Measurements from ENCODE around the gene GUCA2A.

GUCA2A gene

DNA sequence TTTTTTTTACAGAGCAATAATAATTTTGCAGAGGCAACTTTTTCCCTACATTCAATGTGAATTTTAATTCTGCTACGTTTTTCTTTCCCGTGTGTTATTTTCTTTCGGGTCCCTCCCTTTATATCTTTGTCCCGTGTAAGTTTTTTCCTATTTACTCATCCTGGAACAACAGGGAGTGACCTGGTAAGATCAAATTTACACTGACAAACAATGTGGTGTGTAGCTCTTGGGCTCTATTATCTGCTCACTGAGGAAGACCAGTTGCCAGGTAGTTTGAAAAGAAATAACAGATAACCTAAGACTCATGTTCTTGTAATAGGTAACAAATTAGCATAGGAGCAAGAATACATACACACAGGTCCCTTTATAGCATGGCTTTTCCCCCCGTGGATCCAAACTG is 33.7 kb upstream of the GUCA2A start:
- TF ChIP-seq ZFX (IDR thresholded peaks at IDR 0.05; ENCODE audit: borderline replicate concordance), result no peak
- TF ChIP-seq, protein P1, sequence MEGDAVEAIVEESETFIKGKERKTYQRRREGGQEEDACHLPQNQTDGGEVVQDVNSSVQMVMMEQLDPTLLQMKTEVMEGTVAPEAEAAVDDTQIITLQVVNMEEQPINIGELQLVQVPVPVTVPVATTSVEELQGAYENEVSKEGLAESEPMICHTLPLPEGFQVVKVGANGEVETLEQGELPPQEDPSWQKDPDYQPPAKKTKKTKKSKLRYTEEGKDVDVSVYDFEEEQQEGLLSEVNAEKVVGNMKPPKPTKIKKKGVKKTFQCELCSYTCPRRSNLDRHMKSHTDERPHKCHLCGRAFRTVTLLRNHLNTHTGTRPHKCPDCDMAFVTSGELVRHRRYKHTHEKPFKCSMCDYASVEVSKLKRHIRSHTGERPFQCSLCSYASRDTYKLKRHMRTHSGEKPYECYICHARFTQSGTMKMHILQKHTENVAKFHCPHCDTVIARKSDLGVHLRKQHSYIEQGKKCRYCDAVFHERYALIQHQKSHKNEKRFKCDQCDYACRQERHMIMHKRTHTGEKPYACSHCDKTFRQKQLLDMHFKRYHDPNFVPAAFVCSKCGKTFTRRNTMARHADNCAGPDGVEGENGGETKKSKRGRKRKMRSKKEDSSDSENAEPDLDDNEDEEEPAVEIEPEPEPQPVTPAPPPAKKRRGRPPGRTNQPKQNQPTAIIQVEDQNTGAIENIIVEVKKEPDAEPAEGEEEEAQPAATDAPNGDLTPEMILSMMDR (IDR thresholded peaks at IDR 0.05), result no peak

DNA sequence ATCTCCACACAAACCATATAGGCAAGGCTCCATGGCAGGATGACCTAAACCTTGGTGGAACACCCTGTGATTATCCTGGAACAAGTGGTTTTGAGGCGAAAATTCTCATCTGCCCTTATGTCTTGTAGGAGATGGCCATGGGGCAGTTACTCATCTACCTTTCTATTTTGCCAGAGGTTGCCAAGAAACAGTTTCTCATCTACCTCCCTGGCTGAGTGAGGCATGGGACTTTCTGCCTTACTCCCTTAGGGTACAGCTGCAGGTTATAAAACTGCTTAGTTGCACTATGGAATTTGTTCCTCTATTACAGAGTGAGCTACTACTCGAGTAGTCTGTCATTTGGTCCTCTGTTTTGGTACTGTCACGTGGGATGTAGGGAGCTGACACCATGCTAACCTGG is 31.3 kb upstream of the GUCA2A start:
- H3K27ac ChIP-seq, result no peak overlapping the region
- TF ChIP-seq, protein P1 (IDR thresholded peaks at IDR 0.05), result no peak
- no peak for TF ChIP-seq ZFX (IDR thresholded peaks at IDR 0.05; ENCODE audit: borderline replicate concordance)

More for the DNA sequence above, 33.7 kb upstream of the GUCA2A start:
- H3K27ac ChIP-seq, result no peak overlapping the region; the same call in 1 of the 2 replicates

DNA sequence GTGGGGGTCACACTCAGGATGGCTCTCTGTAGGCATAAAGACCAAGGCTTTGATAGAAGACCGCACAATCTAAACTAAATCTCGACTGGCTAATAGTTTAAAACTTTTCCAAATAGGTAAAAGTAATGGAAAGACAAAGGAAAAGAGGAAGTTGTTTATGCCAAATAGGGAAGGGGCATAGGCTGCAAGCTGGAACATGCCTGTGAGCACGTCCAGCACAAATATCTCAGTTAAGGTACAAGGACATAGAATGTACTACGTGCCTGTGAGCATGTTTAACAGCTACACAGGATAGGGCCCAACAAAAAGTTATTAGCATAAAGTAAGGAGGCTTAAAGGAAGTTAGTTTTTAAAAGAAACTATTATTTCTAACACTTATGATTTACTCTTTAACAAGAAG is 27.6 kb upstream of the GUCA2A start:
- no peak overlapping the region for H3K27ac ChIP-seq
- no peak for TF ChIP-seq ZFX (IDR thresholded peaks at IDR 0.05; ENCODE audit: borderline replicate concordance)
- TF ChIP-seq, protein P1 (IDR thresholded peaks at IDR 0.05), result no peak

DNA sequence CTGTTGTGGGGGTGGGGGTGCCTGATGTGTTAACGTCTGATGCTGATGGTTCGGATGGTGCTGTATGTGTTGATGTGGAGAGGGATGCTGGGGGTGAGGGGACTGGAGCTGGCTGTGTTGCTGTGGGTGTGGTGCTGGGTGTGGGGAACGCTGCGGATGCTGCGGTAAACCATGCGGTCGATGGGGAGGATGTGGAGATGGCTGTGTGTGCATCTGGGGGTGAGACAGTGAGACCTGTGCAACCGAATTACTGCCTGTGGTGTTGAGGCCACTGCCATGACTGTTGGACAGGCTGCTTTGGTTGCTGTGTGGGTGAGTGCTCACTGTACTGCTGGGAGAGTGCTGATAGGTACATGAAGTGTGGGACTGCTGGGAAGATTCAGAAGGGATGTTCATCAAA is 26.8 kb upstream of the GUCA2A start:
- no peak overlapping the region for H3K27ac ChIP-seq
- TF ChIP-seq ZFX (IDR thresholded peaks at IDR 0.05; ENCODE audit: borderline replicate concordance), result no peak
- TF ChIP-seq, protein P1 (IDR thresholded peaks at IDR 0.05), result no peak

DNA sequence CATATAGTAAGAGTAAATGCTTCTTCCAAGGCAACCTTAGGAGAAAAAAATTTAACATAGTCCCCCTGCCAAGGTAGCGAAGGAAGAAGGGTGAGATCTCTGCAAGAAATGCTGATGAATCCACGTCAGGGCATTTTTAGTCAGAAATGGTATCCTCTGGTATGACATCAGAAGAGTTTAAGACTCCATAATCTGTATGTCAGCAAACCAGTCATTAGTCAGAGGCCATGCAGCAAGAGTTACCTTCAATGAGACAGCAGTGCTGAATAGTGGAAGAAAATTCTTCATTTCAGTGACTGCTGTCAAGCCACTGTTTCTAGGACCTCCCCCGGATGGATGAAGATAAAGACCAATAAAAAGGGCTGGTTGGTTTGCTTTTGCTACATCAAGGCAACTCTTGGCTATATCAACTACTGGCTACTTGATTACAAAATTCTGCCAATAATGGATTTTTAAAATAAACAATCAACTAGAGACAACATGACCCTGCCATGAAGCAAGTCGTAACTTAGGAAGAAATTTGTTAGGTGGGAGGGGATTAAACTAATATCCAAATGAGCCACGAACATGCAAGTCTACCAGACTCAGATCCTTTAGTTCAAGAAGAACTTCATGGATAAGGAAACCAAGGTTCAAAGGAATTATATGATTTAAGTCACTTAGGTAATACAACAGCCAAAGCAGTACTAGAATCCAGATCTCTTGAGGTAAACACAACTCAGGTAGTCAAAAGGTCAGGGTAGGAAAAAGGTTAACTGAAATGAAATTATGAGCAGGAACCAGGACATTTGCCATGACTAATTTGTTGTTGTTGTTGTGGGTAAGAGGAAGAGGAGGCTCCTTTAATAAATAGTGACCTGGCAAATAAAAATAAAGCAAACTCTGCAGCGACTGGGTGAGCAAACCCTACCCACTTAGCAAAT is 25.6 kb upstream of the GUCA2A start:
- no peak for TF ChIP-seq ZFX (IDR thresholded peaks at IDR 0.05; ENCODE audit: borderline replicate concordance)
- TF ChIP-seq, protein P1 (IDR thresholded peaks at IDR 0.05), result no peak
- no peak overlapping the region for H3K27ac ChIP-seq

DNA sequence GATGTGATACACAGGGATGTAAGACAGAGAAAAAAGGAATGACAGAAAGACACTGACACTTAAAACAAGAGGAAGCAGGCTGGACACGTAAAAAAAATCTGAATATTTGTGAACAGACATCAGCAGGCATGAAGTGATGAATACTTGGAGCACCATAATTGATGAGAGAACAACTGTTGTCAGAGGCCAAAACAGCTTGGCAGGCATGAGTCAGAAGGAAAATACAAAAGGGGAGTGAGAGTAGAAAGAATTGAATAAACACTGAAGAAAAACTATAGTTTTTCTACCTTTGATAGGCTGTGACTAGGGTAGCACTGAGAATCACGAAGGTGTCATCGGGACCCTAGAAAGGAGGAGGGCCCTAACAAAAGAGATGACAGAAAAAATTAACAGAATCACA is 21.6 kb upstream of the GUCA2A start:
- no peak overlapping the region for H3K27ac ChIP-seq
- TF ChIP-seq, protein P1 (IDR thresholded peaks at IDR 0.05), result no peak
- no peak for TF ChIP-seq ZFX (IDR thresholded peaks at IDR 0.05; ENCODE audit: borderline replicate concordance)

DNA sequence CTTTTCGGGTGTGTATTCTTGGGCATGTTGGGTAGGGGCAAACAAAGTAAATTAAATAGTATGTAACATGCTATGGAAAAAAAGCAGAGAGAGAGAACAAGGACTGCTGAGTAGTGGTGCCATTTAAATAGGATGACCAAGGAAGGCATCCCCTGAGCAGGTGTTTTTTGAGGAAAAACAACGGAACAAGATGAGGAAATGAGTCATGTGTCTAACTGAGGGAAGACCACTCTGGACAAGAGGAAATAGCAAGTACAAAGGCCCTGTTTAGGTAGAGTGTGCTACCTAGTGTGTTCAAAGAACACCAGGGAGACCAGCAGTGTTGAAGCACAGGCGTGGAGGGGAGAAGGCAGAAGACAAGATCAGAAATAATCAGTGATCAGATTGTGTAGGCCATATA is 20.1 kb upstream of the GUCA2A start:
- no peak overlapping the region for H3K27ac ChIP-seq
- TF ChIP-seq, protein P1 (IDR thresholded peaks at IDR 0.05), result no peak
- TF ChIP-seq ZFX (IDR thresholded peaks at IDR 0.05; ENCODE audit: borderline replicate concordance), result no peak

Data from 22Rv1 (cell line).